K562 (cell line): ENCODE results near the gene MARK4. TPM values are rescaled to one million over a fixed set of nuclear protein-coding genes. Genes with fewer than 3 reads are reported as not detected.

Experiments used
- CBFA2T3 ChIP-seq: fragments of 450-650 bp; IDR thresholded peaks from 2 replicates; pipeline ENCODE4 v1.6.1; 2017
- CC2D1A ChIP-seq: fragments of 450-650 bp; IDR thresholded peaks from 2 replicates; pipeline ENCODE4 v1.6.1; 2017; ENCODE audit warnings: mild to moderate bottlenecking
- CCNT2 ChIP-seq: IDR thresholded peaks from 2 replicates; pipeline ENCODE4 v1.6.1; 2011; ENCODE audit warnings: borderline replicate concordance, low read depth, mild to moderate bottlenecking, moderate library complexity, mixed read lengths, low read length; ENCODE audit not compliant: insufficient read length; ENCODE audit errors: extremely low read depth
- EGR1 ChIP-seq: fragments of 450-650 bp; conservative IDR thresholded peaks from 2 replicates; pipeline ENCODE4 v1.6.1; 2017; ENCODE audit warnings: mild to moderate bottlenecking
- HDAC2 ChIP-seq: fragments of 450-650 bp; IDR thresholded peaks from 2 replicates; pipeline ENCODE4 v1.6.1; 2016; ENCODE audit warnings: mild to moderate bottlenecking
- HMG20A ChIP-seq: fragments of 450-650 bp; formaldehyde crosslinking; conservative IDR thresholded peaks from 2 replicates; pipeline ENCODE4 v1.4.0; 2020; ENCODE audit warnings: mild to moderate bottlenecking, mixed read lengths
- NR2C1 ChIP-seq, 2 experiments: fragments of 450-650 bp; IDR thresholded peaks; 2 replicates each; pipeline ENCODE4 v1.6.1; 2017; ENCODE audit warnings: mild to moderate bottlenecking in 2 of 2, antibody characterized with exemption in 1 of 2, inconsistent platforms in 1 of 2, missing compliant biosample characterization in 1 of 2, missing genetic modification characterization in 1 of 2
- PTBP1 ChIP-seq: fragments of 200-400 bp; formaldehyde crosslinking; IDR thresholded peaks from 2 replicates; pipeline ENCODE4 v1.6.1; 2017; ENCODE audit warnings: low read depth, low read length
- ZFP36 ChIP-seq: fragments of 150-350 bp; IDR thresholded peaks from 2 replicates; pipeline ENCODE4 v1.6.1; 2018; ENCODE audit warnings: low read length, low read depth; ENCODE audit not compliant: partially characterized antibody
- ZNF121 ChIP-seq: sonication (generic); formaldehyde crosslinking; conservative IDR thresholded peaks from 2 replicates; pipeline ENCODE4 v1.8.0; 2022; ENCODE audit warnings: missing genetic modification reagents
- polyA plus RNA-seq, 8 experiments: library from polyadenylated mRNA; depleted of rRNA in 4 of 8; stranded (reverse) in 5 of 8; unstranded in 3 of 8; fragments of >200 nt; fragmentation: Nextera tagmentation in 2 of 8; fragmentation: Illumina TruSeq in 1 of 8; extraction: Ambion mirVana in 2 of 8; extraction: Trizol in 1 of 8; gene quantifications; 2 replicates each; pipeline versions ENCODE4 v1.2.1 to v1.2.3, GENCODE V29; 2011 to 2014; ENCODE audit warnings: inconsistent platforms in 1 of 8, missing spikeins in 1 of 8
- total RNA-seq, 7 experiments: library from RNA; depleted of rRNA in 6 of 7; stranded (reverse); fragments of >200 nt in 6 of 7; fragmentation: Illumina TruSeq in 2 of 7; extraction: Trizol in 2 of 7; gene quantifications; 2 replicates each; pipeline versions ENCODE4 v1.2.1 to v1.2.3, GENCODE V29; 2011 to 2021; ENCODE audit warnings: low replicate concordance in 1 of 7
- TF ChIP-seq, protein P1 (sequence below): sonication (generic); formaldehyde crosslinking; IDR thresholded peaks from 2 replicates; pipeline ENCODE4 v1.8.0; 2022; ENCODE audit warnings: missing genetic modification reagents, mild to moderate bottlenecking, moderate library complexity, borderline replicate concordance
- TF ChIP-seq, protein P2 (sequence below): fragments of 450-650 bp; IDR thresholded peaks from 2 replicates; pipeline ENCODE4 v1.6.1; 2014; ENCODE audit warnings: low read depth, mild to moderate bottlenecking, moderate library complexity, borderline replicate concordance
- TF ChIP-seq, protein P3 (sequence below): fragments of 450-650 bp; conservative IDR thresholded peaks from 2 replicates; pipeline ENCODE4 v1.6.1; 2016; ENCODE audit warnings: missing genetic modification characterization, low read depth, mild to moderate bottlenecking, missing compliant biosample characterization, moderate library complexity

Gene MARK4
- total and polyA plus RNA-seq, 9 of the 15 experiments (the other 6 are each of a cell fraction or from before 2014, with no cell fraction given) = 0.52 to 29.4 (median 8.6) TPM

DNA sequence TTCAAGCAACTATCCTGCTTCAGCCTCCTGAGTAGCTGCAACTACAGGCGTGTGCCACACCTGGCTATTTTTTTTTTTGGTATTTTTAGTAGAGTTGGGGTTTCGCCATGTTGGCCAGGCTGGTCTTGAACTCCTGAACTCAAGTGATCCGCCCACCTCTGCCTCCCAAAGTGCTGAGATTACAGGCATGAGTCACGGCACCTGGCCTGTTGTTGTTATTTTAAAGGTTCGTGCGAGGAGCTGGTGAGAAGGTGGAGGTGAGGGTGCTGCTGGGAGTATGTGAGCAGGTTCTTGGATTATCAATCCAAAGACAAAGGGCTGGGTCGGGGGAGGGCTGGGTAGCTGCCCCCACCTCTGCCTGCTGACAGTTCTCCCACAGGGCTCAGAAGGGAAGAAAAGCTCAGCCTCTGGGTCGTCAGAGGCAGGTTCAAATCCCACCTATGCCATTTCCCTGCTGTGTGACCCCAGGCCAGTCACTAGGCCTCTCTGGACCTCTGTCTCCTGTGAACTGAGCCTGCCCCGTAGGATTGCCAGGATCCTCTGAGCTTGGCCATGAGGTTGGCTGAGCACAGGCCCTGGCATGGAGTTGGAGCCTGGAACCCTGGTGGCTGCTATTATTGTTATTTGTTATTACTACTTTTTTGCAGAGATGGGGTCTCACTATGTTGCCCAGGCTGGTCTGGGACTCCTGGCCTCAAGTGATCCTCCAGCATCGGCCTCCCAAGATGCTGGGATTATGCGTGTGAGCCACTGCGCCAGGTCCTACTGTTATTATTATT, 70.1 kb downstream of the MARK4 start (continued):
- TF ChIP-seq HDAC2 (peak; percentile 58; the same call in 1 of the 2 replicates), EGR1 (peak; percentile 74), CC2D1A (no peak), ZFP36 (peak; percentile 83), NR2C1 (IDR thresholded peaks at IDR 0.05) (no peak), NR2C1 (tag; IDR thresholded peaks at IDR 0.05) (no peak), ZNF121 (CRISPR knock-in tag) (peak; percentile 98), HMG20A (CRISPR knock-in tag) (no peak), CBFA2T3 (0 out of 2 replicates have a peak, but pooled peaks have one; percentile 27), PTBP1 (0 out of 2 replicates have a peak, but pooled peaks have one; percentile 38), CCNT2 (no peak)
- TF ChIP-seq, protein P1, sequence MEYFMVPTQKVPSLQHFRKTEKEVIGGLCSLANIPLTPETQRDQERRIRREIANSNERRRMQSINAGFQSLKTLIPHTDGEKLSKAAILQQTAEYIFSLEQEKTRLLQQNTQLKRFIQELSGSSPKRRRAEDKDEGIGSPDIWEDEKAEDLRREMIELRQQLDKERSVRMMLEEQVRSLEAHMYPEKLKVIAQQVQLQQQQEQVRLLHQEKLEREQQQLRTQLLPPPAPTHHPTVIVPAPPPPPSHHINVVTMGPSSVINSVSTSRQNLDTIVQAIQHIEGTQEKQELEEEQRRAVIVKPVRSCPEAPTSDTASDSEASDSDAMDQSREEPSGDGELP (CRISPR knock-in tag) = no peak
- TF ChIP-seq, protein P2, sequence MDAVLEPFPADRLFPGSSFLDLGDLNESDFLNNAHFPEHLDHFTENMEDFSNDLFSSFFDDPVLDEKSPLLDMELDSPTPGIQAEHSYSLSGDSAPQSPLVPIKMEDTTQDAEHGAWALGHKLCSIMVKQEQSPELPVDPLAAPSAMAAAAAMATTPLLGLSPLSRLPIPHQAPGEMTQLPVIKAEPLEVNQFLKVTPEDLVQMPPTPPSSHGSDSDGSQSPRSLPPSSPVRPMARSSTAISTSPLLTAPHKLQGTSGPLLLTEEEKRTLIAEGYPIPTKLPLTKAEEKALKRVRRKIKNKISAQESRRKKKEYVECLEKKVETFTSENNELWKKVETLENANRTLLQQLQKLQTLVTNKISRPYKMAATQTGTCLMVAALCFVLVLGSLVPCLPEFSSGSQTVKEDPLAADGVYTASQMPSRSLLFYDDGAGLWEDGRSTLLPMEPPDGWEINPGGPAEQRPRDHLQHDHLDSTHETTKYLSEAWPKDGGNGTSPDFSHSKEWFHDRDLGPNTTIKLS = no peak
- TF ChIP-seq, protein P3, sequence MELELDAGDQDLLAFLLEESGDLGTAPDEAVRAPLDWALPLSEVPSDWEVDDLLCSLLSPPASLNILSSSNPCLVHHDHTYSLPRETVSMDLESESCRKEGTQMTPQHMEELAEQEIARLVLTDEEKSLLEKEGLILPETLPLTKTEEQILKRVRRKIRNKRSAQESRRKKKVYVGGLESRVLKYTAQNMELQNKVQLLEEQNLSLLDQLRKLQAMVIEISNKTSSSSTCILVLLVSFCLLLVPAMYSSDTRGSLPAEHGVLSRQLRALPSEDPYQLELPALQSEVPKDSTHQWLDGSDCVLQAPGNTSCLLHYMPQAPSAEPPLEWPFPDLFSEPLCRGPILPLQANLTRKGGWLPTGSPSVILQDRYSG (tag) = no peak
